K562 (cell line): ENCODE measurements around the gene PHF10. TPM values are rescaled to one million over a fixed set of nuclear protein-coding genes. Genes with fewer than 3 reads are reported as not detected.

Source experiments
- BCL6 ChIP-seq: fragments of 250-450 bp; sonication (Bioruptor Pico); IDR thresholded peaks from 2 replicates; pipeline ENCODE4 v1.4.0; 2020
- BCOR ChIP-seq: fragments of 450-650 bp; IDR thresholded peaks from 2 replicates; pipeline ENCODE4 v1.6.1; 2016
- JUNB ChIP-seq: fragments of 450-650 bp; formaldehyde crosslinking; conservative IDR thresholded peaks from 2 replicates; pipeline ENCODE4 v1.4.0; 2020; ENCODE audit warnings: mild to moderate bottlenecking
- MIER1 ChIP-seq: fragments of 450-650 bp; IDR thresholded peaks from 2 replicates; pipeline ENCODE4 v1.6.1; 2016; ENCODE audit warnings: antibody characterized with exemption, mild to moderate bottlenecking, low read depth
- NCOA2 ChIP-seq, 2 experiments: fragments of 450-650 bp; IDR thresholded peaks; 2 replicates each; pipeline ENCODE4 v1.6.1; 2018; ENCODE audit warnings: mild to moderate bottlenecking in 2 of 2, moderate library complexity in 1 of 2; ENCODE audit not compliant: partially characterized antibody in 2 of 2
- NCOA4 ChIP-seq: fragments of 450-650 bp; IDR thresholded peaks from 2 replicates; pipeline ENCODE4 v1.6.1; 2018; ENCODE audit warnings: mild to moderate bottlenecking; ENCODE audit not compliant: partially characterized antibody
- NELFE ChIP-seq: IDR thresholded peaks from 2 replicates; pipeline ENCODE4 v1.6.1; 2011; ENCODE audit warnings: mild to moderate bottlenecking; ENCODE audit not compliant: insufficient read depth, insufficient read length
- PTBP1 ChIP-seq: fragments of 200-400 bp; formaldehyde crosslinking; IDR thresholded peaks from 2 replicates; pipeline ENCODE4 v1.6.1; 2017; ENCODE audit warnings: low read depth, low read length
- PYGO2 ChIP-seq: fragments of 450-650 bp; IDR thresholded peaks from 2 replicates; pipeline ENCODE4 v1.6.1; 2016; ENCODE audit warnings: mild to moderate bottlenecking, missing genetic modification characterization, moderate library complexity, missing compliant biosample characterization
- RBBP5 ChIP-seq: fragments of 200-600 bp; sonication (generic); IDR thresholded peaks from 2 replicates; pipeline ENCODE4 v1.6.1; 2012; ENCODE audit warnings: borderline replicate concordance, mild to moderate bottlenecking, low read length, control low read depth, inconsistent platforms; ENCODE audit not compliant: insufficient read depth, poor library complexity, severe bottlenecking
- RBM39 ChIP-seq: fragments of 200-400 bp; formaldehyde crosslinking; optimal IDR thresholded peaks from 2 replicates; pipeline ENCODE3; 2018; ENCODE audit warnings: low read depth, low read length
- RNF2 ChIP-seq: sonication (generic); IDR thresholded peaks from 2 replicates; pipeline ENCODE4 v1.6.1; 2016
- SLC30A9 ChIP-seq: fragments of 250-450 bp; sonication (Bioruptor Pico); IDR thresholded peaks from 2 replicates; pipeline ENCODE4 v1.8.0; 2022; ENCODE audit warnings: mild to moderate bottlenecking, moderate library complexity
- STAT5B ChIP-seq: fragments of 250-450 bp; sonication (Bioruptor Pico); IDR thresholded peaks from 2 replicates; pipeline ENCODE4 v1.8.0; 2021; ENCODE audit warnings: mild to moderate bottlenecking, inconsistent platforms
- TAF15 ChIP-seq: fragments of 200-400 bp; formaldehyde crosslinking; IDR thresholded peaks from 2 replicates; pipeline ENCODE4 v1.6.1; 2017; ENCODE audit warnings: mild to moderate bottlenecking, low read depth, low read length, moderate library complexity
- ZNF707 ChIP-seq: fragments of 250-450 bp; sonication (Bioruptor Pico); conservative IDR thresholded peaks from 2 replicates; pipeline ENCODE4 v1.8.0; 2022; ENCODE audit warnings: inconsistent platforms, mild to moderate bottlenecking, moderate library complexity
- polyA plus RNA-seq, 8 experiments: library from polyadenylated mRNA; depleted of rRNA in 4 of 8; stranded (reverse) in 5 of 8; unstranded in 3 of 8; fragments of >200 nt; fragmentation: Nextera tagmentation in 2 of 8; fragmentation: Illumina TruSeq in 1 of 8; extraction: Ambion mirVana in 2 of 8; extraction: Trizol in 1 of 8; gene quantifications; 2 replicates each; pipeline versions ENCODE4 v1.2.1 to v1.2.3, GENCODE V29; 2011 to 2014; ENCODE audit warnings: inconsistent platforms in 1 of 8, missing spikeins in 1 of 8
- total RNA-seq, 7 experiments: library from RNA; depleted of rRNA in 6 of 7; stranded (reverse); fragments of >200 nt in 6 of 7; fragmentation: Illumina TruSeq in 2 of 7; extraction: Trizol in 2 of 7; gene quantifications; 2 replicates each; pipeline versions ENCODE4 v1.2.1 to v1.2.3, GENCODE V29; 2011 to 2021; ENCODE audit warnings: low replicate concordance in 1 of 7
- TF ChIP-seq, protein P1 (sequence below): fragments of 450-650 bp; formaldehyde crosslinking; IDR thresholded peaks from 2 replicates; pipeline ENCODE4 v1.4.0; 2022; ENCODE audit warnings: missing genetic modification characterization
- TF ChIP-seq, protein P2 (sequence below): fragments of 250-450 bp; sonication (Bioruptor Pico); IDR thresholded peaks from 2 replicates; pipeline ENCODE4 v1.5.0; 2021; ENCODE audit warnings: mild to moderate bottlenecking, borderline replicate concordance
- TF ChIP-seq, protein P3 (sequence below): sonication (generic); formaldehyde crosslinking; IDR thresholded peaks from 2 replicates; pipeline ENCODE4 v1.8.0; 2022; ENCODE audit warnings: missing genetic modification reagents, mild to moderate bottlenecking, borderline replicate concordance
- TF ChIP-seq, protein P4 (sequence below): fragments of 250-450 bp; sonication (Bioruptor Pico); IDR thresholded peaks from 2 replicates; pipeline ENCODE4 v1.5.0; 2022; ENCODE audit warnings: mild to moderate bottlenecking

The PHF10 gene
- total and polyA plus RNA-seq, 9 of the 15 experiments (the other 6 are each of a cell fraction or from before 2014, with no cell fraction given) = 23.9 to 88.9 (median 46.0) TPM

DNA sequence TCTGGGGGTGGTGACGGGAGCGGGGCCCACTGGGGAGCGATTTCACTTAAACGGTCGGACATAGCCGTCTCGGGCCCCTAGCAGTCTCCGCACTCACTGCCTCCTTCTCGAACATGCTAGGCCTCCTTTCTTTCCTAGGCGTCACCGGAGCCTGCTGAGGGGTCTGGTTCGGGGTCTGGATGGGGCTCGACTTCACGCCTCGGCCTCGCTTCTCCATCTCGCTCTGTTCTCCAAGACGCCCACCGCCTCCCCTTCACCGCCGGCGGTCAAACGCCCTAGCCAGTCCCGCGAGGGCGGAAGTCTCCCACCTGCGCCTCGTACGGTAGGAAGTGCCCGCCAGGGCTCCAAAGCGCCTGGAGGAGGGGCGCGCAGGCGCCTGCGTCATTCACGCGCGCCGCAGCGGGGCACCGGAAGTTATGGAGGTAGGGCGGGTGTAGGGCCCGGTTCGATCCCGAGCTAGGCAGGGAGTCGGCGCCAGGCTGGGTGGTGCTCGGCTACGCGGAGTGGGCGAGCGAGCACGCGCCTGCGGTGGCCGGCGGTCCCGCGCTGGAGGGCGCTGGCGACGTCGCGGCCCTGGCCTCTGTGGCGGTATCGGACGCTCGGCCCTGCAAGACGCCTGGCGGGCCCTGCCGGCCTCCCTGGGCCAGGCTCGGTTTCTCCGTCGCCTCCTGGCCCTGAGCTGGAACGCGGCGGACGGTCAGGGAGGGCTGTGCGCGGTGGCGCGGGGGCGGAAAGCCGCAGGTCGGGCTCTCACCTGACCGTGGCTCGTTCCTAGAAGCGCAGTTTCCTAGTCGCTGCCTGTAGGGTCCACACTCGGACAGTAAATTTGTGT, 27.2 kb upstream of the PHF10 start, which contains the start of the genes DYNLT2 and ERMARD (continued):
- TF ChIP-seq, protein P1, sequence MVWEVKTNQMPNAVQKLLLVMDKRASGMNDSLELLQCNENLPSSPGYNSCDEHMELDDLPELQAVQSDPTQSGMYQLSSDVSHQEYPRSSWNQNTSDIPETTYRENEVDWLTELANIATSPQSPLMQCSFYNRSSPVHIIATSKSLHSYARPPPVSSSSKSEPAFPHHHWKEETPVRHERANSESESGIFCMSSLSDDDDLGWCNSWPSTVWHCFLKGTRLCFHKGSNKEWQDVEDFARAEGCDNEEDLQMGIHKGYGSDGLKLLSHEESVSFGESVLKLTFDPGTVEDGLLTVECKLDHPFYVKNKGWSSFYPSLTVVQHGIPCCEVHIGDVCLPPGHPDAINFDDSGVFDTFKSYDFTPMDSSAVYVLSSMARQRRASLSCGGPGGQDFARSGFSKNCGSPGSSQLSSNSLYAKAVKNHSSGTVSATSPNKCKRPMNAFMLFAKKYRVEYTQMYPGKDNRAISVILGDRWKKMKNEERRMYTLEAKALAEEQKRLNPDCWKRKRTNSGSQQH = 0 out of 2 replicates have a peak, but pooled peaks have one; percentile 35
- TF ChIP-seq TAF15 (no peak), PTBP1 (no peak), RNF2 (peak; percentile 70; the same call in 1 of the 2 replicates), RBM39 (peak; percentile 33), BCOR (peak; percentile 54; the same call in 1 of the 2 replicates), MIER1 (no peak), BCL6 (CRISPR knock-in tag) (no peak), SLC30A9 (CRISPR knock-in tag) (no peak), STAT5B (no peak), ZNF707 (no peak), RBBP5 (peak; percentile 99), PYGO2 (tag) (no peak), NCOA2 (IDR thresholded peaks at IDR 0.05; ENCODE audit: partially characterized antibody in 2 of 2) (no peak), NCOA4 (no peak), NELFE (peak; percentile 11), JUNB (CRISPR knock-in tag) (no peak)
- TF ChIP-seq, protein P2, sequence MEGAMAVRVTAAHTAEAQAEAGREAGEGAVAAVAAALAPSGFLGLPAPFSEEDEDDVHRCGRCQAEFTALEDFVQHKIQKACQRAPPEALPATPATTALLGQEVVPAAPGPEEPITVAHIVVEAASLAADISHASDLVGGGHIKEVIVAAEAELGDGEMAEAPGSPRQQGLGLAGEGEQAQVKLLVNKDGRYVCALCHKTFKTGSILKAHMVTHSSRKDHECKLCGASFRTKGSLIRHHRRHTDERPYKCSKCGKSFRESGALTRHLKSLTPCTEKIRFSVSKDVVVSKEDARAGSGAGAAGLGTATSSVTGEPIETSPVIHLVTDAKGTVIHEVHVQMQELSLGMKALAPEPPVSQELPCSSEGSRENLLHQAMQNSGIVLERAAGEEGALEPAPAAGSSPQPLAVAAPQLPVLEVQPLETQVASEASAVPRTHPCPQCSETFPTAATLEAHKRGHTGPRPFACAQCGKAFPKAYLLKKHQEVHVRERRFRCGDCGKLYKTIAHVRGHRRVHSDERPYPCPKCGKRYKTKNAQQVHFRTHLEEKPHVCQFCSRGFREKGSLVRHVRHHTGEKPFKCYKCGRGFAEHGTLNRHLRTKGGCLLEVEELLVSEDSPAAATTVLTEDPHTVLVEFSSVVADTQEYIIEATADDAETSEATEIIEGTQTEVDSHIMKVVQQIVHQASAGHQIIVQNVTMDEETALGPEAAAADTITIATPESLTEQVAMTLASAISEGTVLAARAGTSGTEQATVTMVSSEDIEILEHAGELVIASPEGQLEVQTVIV (CRISPR knock-in tag) = no peak
- TF ChIP-seq, protein P3, sequence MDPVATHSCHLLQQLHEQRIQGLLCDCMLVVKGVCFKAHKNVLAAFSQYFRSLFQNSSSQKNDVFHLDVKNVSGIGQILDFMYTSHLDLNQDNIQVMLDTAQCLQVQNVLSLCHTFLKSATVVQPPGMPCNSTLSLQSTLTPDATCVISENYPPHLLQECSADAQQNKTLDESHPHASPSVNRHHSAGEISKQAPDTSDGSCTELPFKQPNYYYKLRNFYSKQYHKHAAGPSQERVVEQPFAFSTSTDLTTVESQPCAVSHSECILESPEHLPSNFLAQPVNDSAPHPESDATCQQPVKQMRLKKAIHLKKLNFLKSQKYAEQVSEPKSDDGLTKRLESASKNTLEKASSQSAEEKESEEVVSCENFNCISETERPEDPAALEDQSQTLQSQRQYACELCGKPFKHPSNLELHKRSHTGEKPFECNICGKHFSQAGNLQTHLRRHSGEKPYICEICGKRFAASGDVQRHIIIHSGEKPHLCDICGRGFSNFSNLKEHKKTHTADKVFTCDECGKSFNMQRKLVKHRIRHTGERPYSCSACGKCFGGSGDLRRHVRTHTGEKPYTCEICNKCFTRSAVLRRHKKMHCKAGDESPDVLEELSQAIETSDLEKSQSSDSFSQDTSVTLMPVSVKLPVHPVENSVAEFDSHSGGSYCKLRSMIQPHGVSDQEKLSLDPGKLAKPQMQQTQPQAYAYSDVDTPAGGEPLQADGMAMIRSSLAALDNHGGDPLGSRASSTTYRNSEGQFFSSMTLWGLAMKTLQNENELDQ (CRISPR knock-in tag) = no peak
- TF ChIP-seq, protein P4, sequence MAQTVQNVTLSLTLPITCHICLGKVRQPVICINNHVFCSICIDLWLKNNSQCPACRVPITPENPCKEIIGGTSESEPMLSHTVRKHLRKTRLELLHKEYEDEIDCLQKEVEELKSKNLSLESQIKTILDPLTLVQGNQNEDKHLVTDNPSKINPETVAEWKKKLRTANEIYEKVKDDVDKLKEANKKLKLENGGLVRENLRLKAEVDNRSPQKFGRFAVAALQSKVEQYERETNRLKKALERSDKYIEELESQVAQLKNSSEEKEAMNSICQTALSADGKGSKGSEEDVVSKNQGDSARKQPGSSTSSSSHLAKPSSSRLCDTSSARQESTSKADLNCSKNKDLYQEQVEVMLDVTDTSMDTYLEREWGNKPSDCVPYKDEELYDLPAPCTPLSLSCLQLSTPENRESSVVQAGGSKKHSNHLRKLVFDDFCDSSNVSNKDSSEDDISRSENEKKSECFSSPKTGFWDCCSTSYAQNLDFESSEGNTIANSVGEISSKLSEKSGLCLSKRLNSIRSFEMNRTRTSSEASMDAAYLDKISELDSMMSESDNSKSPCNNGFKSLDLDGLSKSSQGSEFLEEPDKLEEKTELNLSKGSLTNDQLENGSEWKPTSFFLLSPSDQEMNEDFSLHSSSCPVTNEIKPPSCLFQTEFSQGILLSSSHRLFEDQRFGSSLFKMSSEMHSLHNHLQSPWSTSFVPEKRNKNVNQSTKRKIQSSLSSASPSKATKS = no peak
